KMS-11 (cell line): ENCODE data around the gene HNRNPA1L2.
"Not testable (repeated sequence)": the region's sequence is repeated elsewhere in the genome, so short reads cannot be mapped to it uniquely, and the experiment has no call there.

Experiments
- H2AFZ ChIP-seq: fragments of 200-600 bp; sonication (generic); 2 replicates; pipeline ENCODE4 v1.6.1; 2016; ENCODE audit warnings: antibody characterized with exemption, mixed run types, low read depth
- H3K27ac ChIP-seq: fragments of 200-600 bp; sonication (generic); 2 replicates; pipeline ENCODE4 v1.6.1; 2016; ENCODE audit warnings: mild to moderate bottlenecking, mixed run types
- H3K27me3 ChIP-seq: fragments of 200-600 bp; sonication (generic); 2 replicates; pipeline ENCODE4 v1.6.1; 2017; ENCODE audit warnings: mild to moderate bottlenecking, low read depth, mixed run types, moderate library complexity; ENCODE audit not compliant: insufficient read depth
- H3K36me3 ChIP-seq: fragments of 200-600 bp; sonication (generic); 2 replicates; pipeline ENCODE4 v1.6.1; 2017; ENCODE audit warnings: mild to moderate bottlenecking, mixed run types; ENCODE audit not compliant: insufficient read depth
- H3K4me1 ChIP-seq: fragments of 200-600 bp; sonication (generic); 2 replicates; pipeline ENCODE4 v1.6.1; 2016; ENCODE audit warnings: mild to moderate bottlenecking, low read depth, mixed run types; ENCODE audit not compliant: poor library complexity, severe bottlenecking
- H3K4me2 ChIP-seq: fragments of 200-600 bp; sonication (generic); 2 replicates; pipeline ENCODE4 v1.7.0; 2016; ENCODE audit warnings: mild to moderate bottlenecking, mixed run types
- H3K4me3 ChIP-seq: fragments of 200-600 bp; sonication (generic); IDR thresholded peaks from 2 replicates; pipeline ENCODE4 v1.6.1; 2017; ENCODE audit warnings: low read depth, low read length, mixed read lengths; ENCODE audit not compliant: insufficient read depth
- H3K79me2 ChIP-seq: fragments of 200-600 bp; sonication (generic); 2 replicates; pipeline ENCODE4 v1.6.1; 2016; ENCODE audit warnings: low read depth, mixed run types; ENCODE audit not compliant: insufficient read depth
- H3K9ac ChIP-seq: fragments of 200-600 bp; sonication (generic); 2 replicates; pipeline ENCODE4 v1.6.1; 2016; ENCODE audit warnings: mild to moderate bottlenecking, mixed run types
- H4K20me1 ChIP-seq: fragments of 200-600 bp; sonication (generic); 2 replicates; pipeline ENCODE4 v1.6.1; 2016; ENCODE audit warnings: mild to moderate bottlenecking, mixed run types; ENCODE audit not compliant: insufficient read depth
- TF ChIP-seq, protein P1 (sequence below): fragments of 200-600 bp; sonication (generic); conservative IDR thresholded peaks from 2 replicates; pipeline ENCODE4 v1.6.1; 2017; ENCODE audit warnings: low read depth, mild to moderate bottlenecking, antibody characterized with exemption, low read length, moderate library complexity, mixed read lengths

Gene HNRNPA1L2

GRCh38 chr13:52670726-52671125 lies 28.5 kb downstream of the HNRNPA1L2 start:
- Histone ChIP-seq H3K4me3 (no peak overlapping the region), H4K20me1 (no peaks in the 10 kb centered on the region), H3K9ac (no peak overlapping the region), H3K27me3 (no peaks in the 10 kb centered on the region), H3K79me2 (no peaks in the 10 kb centered on the region), H2AFZ (no peak overlapping the region), H3K27ac (no peak overlapping the region), H3K4me1 (no peaks in the 10 kb centered on the region), H3K4me2 (no peak overlapping the region), H3K36me3 (no peaks in the 10 kb centered on the region)
- TF ChIP-seq, protein P1, sequence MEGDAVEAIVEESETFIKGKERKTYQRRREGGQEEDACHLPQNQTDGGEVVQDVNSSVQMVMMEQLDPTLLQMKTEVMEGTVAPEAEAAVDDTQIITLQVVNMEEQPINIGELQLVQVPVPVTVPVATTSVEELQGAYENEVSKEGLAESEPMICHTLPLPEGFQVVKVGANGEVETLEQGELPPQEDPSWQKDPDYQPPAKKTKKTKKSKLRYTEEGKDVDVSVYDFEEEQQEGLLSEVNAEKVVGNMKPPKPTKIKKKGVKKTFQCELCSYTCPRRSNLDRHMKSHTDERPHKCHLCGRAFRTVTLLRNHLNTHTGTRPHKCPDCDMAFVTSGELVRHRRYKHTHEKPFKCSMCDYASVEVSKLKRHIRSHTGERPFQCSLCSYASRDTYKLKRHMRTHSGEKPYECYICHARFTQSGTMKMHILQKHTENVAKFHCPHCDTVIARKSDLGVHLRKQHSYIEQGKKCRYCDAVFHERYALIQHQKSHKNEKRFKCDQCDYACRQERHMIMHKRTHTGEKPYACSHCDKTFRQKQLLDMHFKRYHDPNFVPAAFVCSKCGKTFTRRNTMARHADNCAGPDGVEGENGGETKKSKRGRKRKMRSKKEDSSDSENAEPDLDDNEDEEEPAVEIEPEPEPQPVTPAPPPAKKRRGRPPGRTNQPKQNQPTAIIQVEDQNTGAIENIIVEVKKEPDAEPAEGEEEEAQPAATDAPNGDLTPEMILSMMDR = no peak

DNA sequence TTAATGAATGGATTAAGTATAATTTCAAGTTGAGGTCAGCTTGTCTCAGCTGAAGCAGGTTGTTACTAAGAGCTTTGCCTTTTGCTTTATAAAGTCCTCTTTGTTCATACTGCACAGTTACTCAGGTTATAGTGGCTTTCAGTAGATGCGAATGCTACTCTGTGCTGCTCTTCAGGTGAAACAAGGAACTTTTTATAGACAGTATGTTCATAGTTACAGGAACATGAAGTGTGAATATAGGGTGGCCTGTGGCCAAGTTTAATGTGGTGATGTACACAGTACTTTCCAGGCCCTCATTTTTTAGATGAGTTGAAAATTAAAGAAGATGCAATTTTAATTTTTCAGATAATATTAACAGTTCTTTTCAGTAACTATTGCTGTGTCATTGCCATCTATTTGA lies 31.2 kb downstream of the HNRNPA1L2 start:
- no peaks in the 10 kb centered on the region for H3K79me2 ChIP-seq
- no peak overlapping the region for H3K4me3 ChIP-seq
- H3K4me2 ChIP-seq = no peak overlapping the region
- no peak overlapping the region for H2AFZ ChIP-seq
- TF ChIP-seq, protein P1 = no peak
- no peaks in the 10 kb centered on the region for H3K4me1 ChIP-seq
- H4K20me1 ChIP-seq = no peaks in the 10 kb centered on the region
- H3K36me3 ChIP-seq = no peaks in the 10 kb centered on the region
- no peaks in the 10 kb centered on the region for H3K27me3 ChIP-seq
- no peak overlapping the region for H3K9ac ChIP-seq
- H3K27ac ChIP-seq = no peak overlapping the region

DNA sequence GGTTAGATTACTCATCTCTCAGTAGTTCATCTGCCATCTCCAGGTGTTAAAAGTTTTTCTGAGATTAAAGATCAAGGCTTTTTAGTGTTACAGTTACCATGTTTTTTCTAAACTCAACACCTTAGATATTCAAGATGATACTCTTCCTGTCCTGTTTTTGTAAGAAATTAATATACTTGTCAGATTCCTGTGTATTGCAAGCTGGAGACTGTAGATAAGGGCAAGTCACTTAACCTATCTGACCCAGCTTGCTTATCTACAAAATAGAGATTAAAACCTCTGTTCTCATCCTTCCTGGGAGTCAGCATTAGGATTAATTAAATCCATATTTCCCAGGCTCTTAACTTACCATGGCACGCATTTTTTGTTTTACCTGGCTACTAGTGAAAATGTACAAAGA lies 35.6 kb downstream of the HNRNPA1L2 start:
- no peaks in the 10 kb centered on the region for H3K4me1 ChIP-seq
- no peaks in the 10 kb centered on the region for H3K27me3 ChIP-seq
- H3K36me3 ChIP-seq = no peaks in the 10 kb centered on the region
- TF ChIP-seq, protein P1 = no peak
- no peak overlapping the region for H3K4me2 ChIP-seq
- no peak overlapping the region for H3K9ac ChIP-seq
- no peak overlapping the region for H3K4me3 ChIP-seq
- no peak overlapping the region for H3K27ac ChIP-seq
- H4K20me1 ChIP-seq = no peaks in the 10 kb centered on the region
- H2AFZ ChIP-seq = no peak overlapping the region
- H3K79me2 ChIP-seq = no peaks in the 10 kb centered on the region

GRCh38 chr13:52685806-52686205 lies 43.6 kb downstream of the HNRNPA1L2 start:
- H3K4me2 ChIP-seq, H3K36me3 ChIP-seq: not testable (repeated sequence)

DNA sequence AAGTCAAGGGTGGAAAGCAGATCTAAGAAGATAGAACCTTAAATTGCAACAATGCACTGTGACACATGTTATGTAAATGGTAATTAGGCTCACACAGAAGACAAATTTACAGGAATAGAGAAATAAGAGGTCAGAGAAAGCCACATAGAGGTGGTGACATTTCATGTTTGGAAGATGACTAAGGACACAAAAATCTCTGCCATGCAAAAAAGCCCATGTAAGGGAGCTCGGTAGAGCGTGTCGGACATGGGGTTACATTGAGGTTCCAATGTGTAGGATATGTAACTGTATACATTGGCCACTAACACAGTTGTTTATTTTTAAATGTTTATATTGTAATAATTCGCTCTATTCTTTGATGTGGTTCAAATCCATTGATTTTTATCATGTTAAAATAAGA lies 44.1 kb downstream of the HNRNPA1L2 start:
- H3K79me2 ChIP-seq = no peaks in the 10 kb centered on the region
- no peak overlapping the region for H3K4me2 ChIP-seq
- no peaks in the 10 kb centered on the region for H4K20me1 ChIP-seq
- H2AFZ ChIP-seq = no peak overlapping the region
- TF ChIP-seq, protein P1 = no peak
- H3K27ac ChIP-seq = no peak overlapping the region
- no peak overlapping the region for H3K9ac ChIP-seq
- H3K27me3 ChIP-seq = no peaks in the 10 kb centered on the region
- no peaks in the 10 kb centered on the region for H3K36me3 ChIP-seq
- peaks cover 5% of the 10 kb centered on the region for H3K4me1 ChIP-seq
- H3K4me3 ChIP-seq = no peak overlapping the region

More at GRCh38 chr13:52685806-52686205, 43.6 kb downstream of the HNRNPA1L2 start:
- not testable (repeated sequence) for H3K4me3 ChIP-seq, H3K9ac ChIP-seq, H3K27me3 ChIP-seq, H2AFZ ChIP-seq, H4K20me1 ChIP-seq, H3K27ac ChIP-seq, H3K4me1 ChIP-seq, H3K79me2 ChIP-seq
